ENCODE measurements around the gene ZP1. TPM values are rescaled to one million over a fixed set of nuclear protein-coding genes. Genes with fewer than 3 reads are reported as not detected.

The ZP1 gene
- total RNA-seq, 1 experiment from 2014 or later, result not detected

DNA sequence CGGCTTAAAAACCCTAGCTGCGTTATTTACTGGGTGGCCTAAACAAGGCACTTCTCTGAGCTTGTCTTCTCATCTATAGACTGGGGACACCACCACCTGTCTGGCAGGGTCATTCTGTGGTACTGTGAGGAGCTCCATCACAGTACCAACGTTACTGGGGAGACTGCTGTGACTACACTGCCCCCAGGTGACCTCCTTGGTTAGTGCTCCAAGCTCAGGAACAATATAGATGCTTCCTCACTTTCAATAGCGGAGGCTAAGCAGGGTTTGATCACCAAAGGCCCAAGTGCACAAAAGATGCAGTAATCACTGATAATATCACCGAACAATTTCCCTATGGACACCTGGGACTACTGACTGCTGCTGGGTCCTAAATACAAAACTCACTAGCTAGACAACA, 20.2 kb downstream of the ZP1 start:
- no peaks in the 10 kb centered on the region for H3K4me1 Mint-ChIP-seq (ENCODE audit: insufficient read depth, unreplicated experiment)
- DNase-seq (ENCODE audit: unreplicated experiment), result peak; percentile 55
- H3K27me3 Mint-ChIP-seq (ENCODE audit: insufficient read depth, unreplicated experiment), result no peaks in the 10 kb centered on the region
- intact Hi-C loops (cut with micrococcal nuclease), result loop anchor here (1.0 kb wide), 2 partner anchors 56 to 112 kb away; no protein-coding TSS in a partner anchor
- TF ChIP-seq, protein P1, sequence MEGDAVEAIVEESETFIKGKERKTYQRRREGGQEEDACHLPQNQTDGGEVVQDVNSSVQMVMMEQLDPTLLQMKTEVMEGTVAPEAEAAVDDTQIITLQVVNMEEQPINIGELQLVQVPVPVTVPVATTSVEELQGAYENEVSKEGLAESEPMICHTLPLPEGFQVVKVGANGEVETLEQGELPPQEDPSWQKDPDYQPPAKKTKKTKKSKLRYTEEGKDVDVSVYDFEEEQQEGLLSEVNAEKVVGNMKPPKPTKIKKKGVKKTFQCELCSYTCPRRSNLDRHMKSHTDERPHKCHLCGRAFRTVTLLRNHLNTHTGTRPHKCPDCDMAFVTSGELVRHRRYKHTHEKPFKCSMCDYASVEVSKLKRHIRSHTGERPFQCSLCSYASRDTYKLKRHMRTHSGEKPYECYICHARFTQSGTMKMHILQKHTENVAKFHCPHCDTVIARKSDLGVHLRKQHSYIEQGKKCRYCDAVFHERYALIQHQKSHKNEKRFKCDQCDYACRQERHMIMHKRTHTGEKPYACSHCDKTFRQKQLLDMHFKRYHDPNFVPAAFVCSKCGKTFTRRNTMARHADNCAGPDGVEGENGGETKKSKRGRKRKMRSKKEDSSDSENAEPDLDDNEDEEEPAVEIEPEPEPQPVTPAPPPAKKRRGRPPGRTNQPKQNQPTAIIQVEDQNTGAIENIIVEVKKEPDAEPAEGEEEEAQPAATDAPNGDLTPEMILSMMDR (IDR thresholded peaks at IDR 0.05; ENCODE audit: unreplicated experiment), result peak; percentile 49
- POLR2A ChIA-PET, result interaction anchor here (0.9 to 1.8 kb wide), 4 partner anchors 12 to 112 kb away, joined by 3 to 11 read pairs (median 4); partner anchors contain the start of gene TMEM109
- H3K27ac Mint-ChIP-seq (ENCODE audit: low read depth, unreplicated experiment), result no peak overlapping the region
- no peaks in the 10 kb centered on the region for H3K9me3 Mint-ChIP-seq (ENCODE audit: unreplicated experiment)
- no TSS peak for BruUV-seq (replicated peaks)
- H3K4me3 Mint-ChIP-seq (ENCODE audit: unreplicated experiment), result no peak overlapping the region
- CTCF ChIA-PET, result interaction anchor here (0.6 to 5.3 kb wide), 18 partner anchors 11 to 1829 kb away, joined by 3 to 47 read pairs (median 4); partner anchors contain the start of gene ZP1
- H3K36me3 Mint-ChIP-seq (ENCODE audit: insufficient read depth, unreplicated experiment), result peaks cover 48% of the 10 kb centered on the region

DNA sequence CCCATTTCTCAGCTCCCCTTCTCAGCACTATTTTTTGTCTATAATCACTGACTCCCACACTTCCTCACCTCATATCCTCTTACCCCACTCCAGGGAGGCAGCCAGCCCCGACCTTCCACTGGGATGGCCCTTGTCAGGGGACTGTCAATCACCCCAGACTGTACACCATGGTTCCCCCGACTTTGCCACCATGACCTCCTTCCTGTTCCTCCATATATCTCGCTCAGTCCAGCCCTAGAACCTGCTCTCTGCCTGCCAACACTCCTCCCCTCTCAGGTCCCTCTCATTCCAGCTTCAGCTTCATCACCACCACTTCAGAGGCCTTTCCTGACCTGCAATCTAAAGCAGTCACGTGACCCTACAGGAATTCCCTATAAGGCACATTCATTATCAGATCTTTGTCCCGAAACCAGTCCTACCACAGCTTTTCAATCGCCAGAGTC, 22.5 kb downstream of the ZP1 start:
- POLR2A ChIA-PET, result interaction anchor here (0.7 to 1.3 kb wide), 5 partner anchors 10 to 59 kb away, joined by 3 to 4 read pairs (median 3); no protein-coding TSS in a partner anchor
- Mint-ChIP-seq H3K27me3 (ENCODE audit: insufficient read depth, unreplicated experiment) (no peaks in the 10 kb centered on the region), H3K36me3 (ENCODE audit: insufficient read depth, unreplicated experiment) (peaks cover 60% of the 10 kb centered on the region), H3K9me3 (ENCODE audit: unreplicated experiment) (no peaks in the 10 kb centered on the region), H3K27ac (ENCODE audit: low read depth, unreplicated experiment) (no peak overlapping the region), H3K4me3 (ENCODE audit: unreplicated experiment) (no peak overlapping the region), H3K4me1 (ENCODE audit: insufficient read depth, unreplicated experiment) (no peaks in the 10 kb centered on the region)
- BruUV-seq (replicated peaks), result no TSS peak
- intact Hi-C loops (cut with micrococcal nuclease), result no loop called here
- CTCF ChIA-PET, result interaction anchor here (0.7 to 5.3 kb wide), 7 partner anchors 9 to 115 kb away, joined by 3 to 47 read pairs (median 4); no protein-coding TSS in a partner anchor
- TF ChIP-seq, protein P1 (IDR thresholded peaks at IDR 0.05; ENCODE audit: unreplicated experiment), result no peak
- no peak for DNase-seq (ENCODE audit: unreplicated experiment)

GRCh38 chr11:60890696-60891095, 23.4 kb downstream of the ZP1 start:
- Mint-ChIP-seq H3K27ac (ENCODE audit: low read depth, unreplicated experiment) (no peak overlapping the region), H3K4me1 (ENCODE audit: insufficient read depth, unreplicated experiment) (no peaks in the 10 kb centered on the region), H3K36me3 (ENCODE audit: insufficient read depth, unreplicated experiment) (peaks cover 68% of the 10 kb centered on the region), H3K9me3 (ENCODE audit: unreplicated experiment) (no peaks in the 10 kb centered on the region), H3K4me3 (ENCODE audit: unreplicated experiment) (no peak overlapping the region), H3K27me3 (ENCODE audit: insufficient read depth, unreplicated experiment) (no peaks in the 10 kb centered on the region)
- CTCF ChIA-PET, result interaction anchor here (0.7 to 5.3 kb wide), 5 partner anchors 8 to 238 kb away, joined by 3 to 47 read pairs (median 4); no protein-coding TSS in a partner anchor
- DNase-seq (ENCODE audit: unreplicated experiment), result no peak
- intact Hi-C loops (cut with micrococcal nuclease), result no loop called here
- POLR2A ChIA-PET, result interaction anchor here (0.6 to 1.1 kb wide), 3 partner anchors 15 to 301 kb away, joined by 3 to 4 read pairs (median 4); no protein-coding TSS in a partner anchor
- TF ChIP-seq, protein P1 (IDR thresholded peaks at IDR 0.05; ENCODE audit: unreplicated experiment), result no peak
- BruUV-seq (replicated peaks), result no TSS peak

DNA sequence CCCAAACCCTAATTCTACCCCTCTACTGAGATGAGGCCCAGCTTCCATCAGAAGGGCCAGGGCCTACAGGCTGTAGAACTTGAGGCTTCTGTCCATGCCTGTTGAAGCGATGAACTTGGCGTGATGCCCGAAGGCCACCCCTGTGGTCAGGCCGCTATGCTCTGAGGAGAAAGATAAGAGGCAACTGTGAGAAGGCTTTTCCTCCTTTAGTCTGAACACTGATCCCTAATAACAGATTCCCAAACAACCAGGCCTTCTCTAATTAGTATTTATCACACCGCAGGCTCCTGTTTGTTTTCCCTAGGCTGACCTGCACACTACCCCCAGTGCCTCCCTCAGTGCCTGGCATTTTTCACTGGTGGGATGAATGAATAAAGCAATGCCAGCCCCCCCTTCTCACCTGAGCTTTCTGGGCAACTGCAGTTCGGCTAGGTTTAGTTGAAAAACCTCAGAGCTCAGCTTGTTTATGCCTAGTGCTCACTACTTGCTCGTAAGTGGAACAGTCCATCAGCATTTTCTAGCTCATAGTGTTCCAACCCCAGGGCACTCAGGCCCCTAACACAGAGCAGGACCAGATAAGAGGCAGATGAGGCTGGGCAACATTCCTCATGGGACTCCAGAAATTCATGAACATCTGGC, 23.9 kb downstream of the ZP1 start:
- H3K36me3 Mint-ChIP-seq (ENCODE audit: insufficient read depth, unreplicated experiment), result peaks cover 73% of the 10 kb centered on the region
- no peak overlapping the region for H3K27ac Mint-ChIP-seq (ENCODE audit: low read depth, unreplicated experiment)
- no peak for DNase-seq (ENCODE audit: unreplicated experiment)
- TF ChIP-seq, protein P1 (IDR thresholded peaks at IDR 0.05; ENCODE audit: unreplicated experiment), result no peak
- no peaks in the 10 kb centered on the region for H3K4me1 Mint-ChIP-seq (ENCODE audit: insufficient read depth, unreplicated experiment)
- intact Hi-C loops (cut with micrococcal nuclease), result no loop called here
- no peaks in the 10 kb centered on the region for H3K27me3 Mint-ChIP-seq (ENCODE audit: insufficient read depth, unreplicated experiment)
- ChIA-PET POLR2A (interaction anchor here (0.6 to 1.3 kb wide), 5 partner anchors 10 to 300 kb away, joined by 3 to 4 read pairs (median 3); no protein-coding TSS in a partner anchor), CTCF (interaction anchor here (0.6 to 5.3 kb wide), 5 partner anchors 10 to 386 kb away, joined by 3 to 47 read pairs (median 4); no protein-coding TSS in a partner anchor)
- no TSS peak for BruUV-seq (replicated peaks)
- no peak overlapping the region for H3K4me3 Mint-ChIP-seq (ENCODE audit: unreplicated experiment)
- no peaks in the 10 kb centered on the region for H3K9me3 Mint-ChIP-seq (ENCODE audit: unreplicated experiment)
